Subcutaneous adipose tissue (tissue), 4 donors: ENCODE results near the gene ADAMTS3. TPM values are rescaled to one million over a fixed set of nuclear protein-coding genes. Genes with fewer than 3 reads are reported as not detected.

Experiments used
- CTCF ChIP-seq: fragments of 450-650 bp; IDR thresholded peaks from one replicate; pipeline ENCODE4 v1.5.1; 2016; ENCODE audit warnings: low read depth, mild to moderate bottlenecking, control low read depth, antibody characterized with exemption, moderate library complexity
- total RNA-seq, 4 donors: library from RNA; depleted of rRNA; stranded (reverse); fragments of >200 nt; gene quantifications; one replicate each; pipeline ENCODE4 v1.1.0, GENCODE V29; 2016

The ADAMTS3 gene
- total RNA-seq, 4 donors from 2014 or later, result 1.3 to 4.4 (median 1.8) TPM

DNA sequence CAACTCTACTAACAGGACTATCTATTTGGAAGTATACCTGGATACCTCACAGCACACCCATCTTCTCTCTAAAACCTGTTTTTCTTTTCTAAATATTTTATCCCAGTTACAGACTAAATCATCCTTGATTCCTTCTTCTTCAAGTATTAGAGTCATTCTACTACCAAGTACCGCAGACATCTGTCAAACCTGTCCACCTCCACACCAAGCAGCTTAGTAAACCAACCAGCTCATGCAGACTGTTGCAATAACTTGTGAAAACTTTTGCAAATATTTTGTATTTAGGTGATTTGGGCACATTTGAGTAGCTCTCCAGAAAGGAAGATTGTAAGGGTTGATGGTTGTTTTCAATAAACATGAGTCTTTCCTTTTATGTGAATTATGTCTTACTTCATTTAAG, 238.6 kb downstream of the ADAMTS3 start:
- no peak for TF ChIP-seq CTCF

DNA sequence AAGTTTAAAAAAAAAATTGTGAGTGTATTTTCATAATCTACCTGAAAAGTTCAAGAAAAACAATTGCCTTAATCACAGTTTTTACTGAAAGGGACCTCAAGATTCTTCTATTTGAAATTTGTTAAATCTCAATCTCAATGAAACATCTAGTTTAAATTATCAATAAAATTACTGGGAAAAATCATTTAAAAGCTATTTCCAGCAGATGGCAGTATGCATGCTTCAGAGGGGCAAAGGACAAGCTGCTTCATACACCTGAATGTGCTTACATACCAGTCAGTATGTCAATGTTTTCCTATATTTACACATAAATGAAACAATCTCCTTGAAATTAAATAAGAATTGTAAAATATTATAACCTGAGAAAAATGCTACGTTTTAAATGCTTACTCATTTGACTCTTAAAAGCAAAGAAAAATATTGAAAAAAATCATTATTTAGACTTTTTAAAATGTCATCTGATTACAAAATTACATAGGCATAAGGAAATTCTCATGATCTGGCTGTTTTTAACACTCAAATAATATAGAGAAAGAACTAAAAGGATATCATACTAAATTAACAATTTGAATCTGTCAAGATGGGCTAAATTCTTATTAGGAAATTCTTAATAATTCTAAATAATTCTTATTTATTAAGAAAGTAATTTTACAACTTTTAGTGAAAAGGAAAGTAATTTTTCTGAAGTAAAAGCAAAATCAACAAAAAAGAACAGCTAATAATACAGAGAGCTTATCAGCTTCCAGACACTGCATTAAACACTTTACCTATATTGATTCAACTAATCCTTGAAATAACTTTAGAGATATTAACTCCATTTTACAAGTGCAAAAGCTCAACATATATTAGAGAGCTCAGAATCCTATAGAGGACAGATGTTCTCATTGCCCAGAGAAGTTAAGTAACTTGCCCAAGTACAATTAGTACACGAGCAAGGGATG, 242.1 kb downstream of the ADAMTS3 start:
- TF ChIP-seq CTCF, result no peak

- TF ChIP-seq CTCF, result no peak
These were observed 243.8 kb downstream of the ADAMTS3 start for GRCh38 chr4:72325215-72325614.

- no peak for TF ChIP-seq CTCF
These were observed 245.8 kb downstream of the ADAMTS3 start for GRCh38 chr4:72323227-72323626.

DNA sequence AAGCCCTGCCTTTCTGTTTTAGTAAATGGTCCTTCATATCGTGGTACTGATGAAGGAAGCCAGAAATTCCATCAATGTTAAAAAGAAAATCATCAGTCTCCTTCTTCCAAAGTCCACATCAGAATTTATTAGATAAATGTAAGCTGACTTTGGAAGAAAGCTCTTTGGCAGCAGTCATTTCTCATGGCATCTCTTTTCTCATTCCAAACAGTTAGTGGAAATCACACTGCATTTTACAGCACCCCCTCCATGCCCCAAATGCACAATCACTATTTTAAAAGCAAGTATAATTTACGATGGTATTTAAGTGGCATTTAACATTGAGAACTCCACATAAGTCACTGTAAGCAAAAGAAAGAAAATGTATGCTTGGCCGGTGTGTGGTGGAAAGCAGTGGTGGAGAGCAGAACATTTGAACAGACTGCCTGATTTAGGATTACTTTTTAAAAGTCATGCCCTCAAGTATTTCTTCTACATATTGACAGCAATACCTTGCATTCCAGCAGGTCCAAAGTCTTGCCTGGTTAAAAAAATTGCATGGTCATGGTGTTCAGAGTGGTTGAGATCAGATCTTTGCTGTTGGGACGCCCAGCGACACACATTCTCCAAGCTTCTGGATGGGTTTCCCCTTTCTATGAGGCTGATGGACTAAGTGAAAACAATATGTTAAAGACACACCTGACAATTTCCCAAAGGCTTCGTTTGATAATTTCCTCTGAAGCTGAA, 248.6 kb downstream of the ADAMTS3 start:
- TF ChIP-seq CTCF, result no peak

DNA sequence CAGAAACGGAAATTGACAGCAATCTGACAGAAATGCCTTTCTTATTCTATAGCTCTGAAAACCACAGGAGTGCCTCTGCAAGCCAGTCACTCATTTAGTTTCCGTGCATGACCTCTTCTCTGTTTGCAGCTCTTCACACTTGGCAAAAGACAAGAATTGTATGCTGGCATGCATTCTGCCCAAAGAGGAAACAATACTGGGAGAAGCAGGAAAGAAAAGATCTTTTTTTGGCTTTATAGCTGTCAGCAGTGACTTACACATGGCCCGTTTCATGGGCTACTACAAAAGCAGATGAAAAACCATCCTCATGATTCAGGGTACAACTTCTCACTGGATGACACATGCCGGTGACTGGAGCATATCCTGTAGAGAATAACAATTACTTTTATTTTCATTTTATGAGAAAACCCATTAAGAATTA, 249.4 kb downstream of the ADAMTS3 start:
- TF ChIP-seq CTCF, result no peak
